ENCODE measurements around the gene DDX55. TPM values are rescaled to one million over a fixed set of nuclear protein-coding genes. Genes with fewer than 3 reads are reported as not detected.

The DDX55 gene
- total and polyA plus RNA-seq, 2 of the 13 experiments (the other 11 are each of a cell fraction or from before 2014, with no cell fraction given) = 22.2 to 37.0 TPM

GRCh38 chr12:123595729-123596128 lies 6.2 kb upstream of the DDX55 start (continued):
- TF ChIP-seq ZNF513 (CRISPR knock-in tag; conservative IDR thresholded peaks at IDR 0.05) = no peak
- TF ChIP-seq HOMEZ (CRISPR knock-in tag; IDR thresholded peaks at IDR 0.05; ENCODE audit: low read depth) = no peak
- no peak for TF ChIP-seq HMGA1 (CRISPR knock-in tag; conservative IDR thresholded peaks at IDR 0.05)
- TF ChIP-seq XRCC5 (optimal IDR thresholded peaks at IDR 0.05; ENCODE audit: low read length) = no peak
- TF ChIP-seq ZNF530 (CRISPR knock-in tag; IDR thresholded peaks at IDR 0.05; ENCODE audit: low read depth) = no peak
- TF ChIP-seq ZBTB4 (CRISPR knock-in tag; IDR thresholded peaks at IDR 0.05; ENCODE audit: borderline replicate concordance) = no peak
- no peak for TF ChIP-seq NR1H2 (CRISPR knock-in tag; IDR thresholded peaks at IDR 0.05; ENCODE audit: borderline replicate concordance, low read depth)
- TF ChIP-seq NFIC (IDR thresholded peaks at IDR 0.05; ENCODE audit: low read length) = no peak
- no peak for TF ChIP-seq SP1 (IDR thresholded peaks at IDR 0.05)
- no peak for TF ChIP-seq SP1 (CRISPR knock-in tag; IDR thresholded peaks at IDR 0.05)
- peak; percentile 76; the same call in 1 of the 2 replicates for TF ChIP-seq HMG20A (CRISPR knock-in tag; IDR thresholded peaks at IDR 0.05; ENCODE audit: borderline replicate concordance)
- TF ChIP-seq KDM5B (CRISPR knock-in tag; IDR thresholded peaks at IDR 0.05; ENCODE audit: borderline replicate concordance) = no peak
- TF ChIP-seq ATM (IDR thresholded peaks at IDR 0.05; ENCODE audit: borderline replicate concordance) = no peak
- TF ChIP-seq ZNF577 (CRISPR knock-in tag; IDR thresholded peaks at IDR 0.05; ENCODE audit: borderline replicate concordance, low read depth) = no peak
- TF ChIP-seq MYC (CRISPR knock-in tag; IDR thresholded peaks at IDR 0.05; ENCODE audit: borderline replicate concordance) = no peak

Measured in HepG2 (cell line).